IMR-90 (cell line): ENCODE results near the gene GRAMD4. TPM values are rescaled to one million over a fixed set of nuclear protein-coding genes. Genes with fewer than 3 reads are reported as not detected.
A peak's percentile ranks its signal among the peaks of the same experiment; 100 is the strongest.

Experiments
- ATAC-seq: fragments of 200-7000 bp; cut with Tn5 transposase; 2 replicates; pipeline ENCODE4 v1.9.1; 2020; ENCODE audit warnings: low read depth, mild to moderate bottlenecking, moderate library complexity
- BruUV-seq: library from RNA; stranded (reverse); fragments of 400-500 nt; replicated peaks from 2 replicates; lab custom pipeline; 2021; lab: Mats Ljungman, UMichigan
- CTCF ChIA-PET: fragments of 300-600 bp; formaldehyde crosslinking; extraction: SDS; loops from one replicate; lab custom pipeline; 2021; ENCODE audit warnings: antibody characterized with exemption; lab: Yijun Ruan, JAX
- POLR2A ChIA-PET: fragments of 300-600 bp; sonication (Branson Sonifier 250); formaldehyde crosslinking; loops from one replicate; lab custom pipeline; 2022; ENCODE audit warnings: antibody characterized with exemption; ENCODE audit not compliant: unreplicated experiment; lab: Charles Lee
- DNase-seq: peaks from one replicate; pipeline ENCODE4 v3.0.0; 2013
- H2AFZ ChIP-seq: replicated peaks from 2 replicates; pipeline ENCODE3; 2013; ENCODE audit warnings: low read length, mild to moderate bottlenecking; ENCODE audit not compliant: poor library complexity
- H2AK5ac ChIP-seq: 2 replicates; pipeline ENCODE4 v1.6.1; 2013; ENCODE audit warnings: low read depth, low read length, inconsistent platforms
- H2AK9ac ChIP-seq: replicated peaks from 2 replicates; pipeline ENCODE3; 2013; ENCODE audit warnings: mild to moderate bottlenecking, low read depth, low read length, moderate library complexity; ENCODE audit not compliant: poor library complexity
- H2BK120ac ChIP-seq: 2 replicates; pipeline ENCODE4 v1.6.1; 2013; ENCODE audit warnings: low read depth, low read length, inconsistent platforms
- H2BK15ac ChIP-seq: 3 replicates; pipeline ENCODE4 v1.6.1; 2013; ENCODE audit warnings: low read depth, low read length, inconsistent platforms
- H2BK20ac ChIP-seq: 2 replicates; pipeline ENCODE4 v1.6.1; 2013; ENCODE audit warnings: low read depth, mild to moderate bottlenecking, inconsistent platforms, low read length, moderate library complexity
- H2BK5ac ChIP-seq: 2 replicates; pipeline ENCODE4 v1.6.1; 2013; ENCODE audit warnings: mild to moderate bottlenecking, low read depth, low read length, inconsistent platforms; ENCODE audit not compliant: poor library complexity, severe bottlenecking
- H3K14ac ChIP-seq: replicated peaks from 2 replicates; pipeline ENCODE4 v1.6.1; 2013; ENCODE audit warnings: low read depth, low read length, inconsistent platforms
- H3K18ac ChIP-seq: 2 replicates; pipeline ENCODE4 v1.6.1; 2013; ENCODE audit warnings: low read depth, low read length, control low read depth
- H3K23ac ChIP-seq: 2 replicates; pipeline ENCODE4 v1.6.1; 2013; ENCODE audit warnings: low read depth, low read length, inconsistent platforms
- H3K27ac ChIP-seq: 2 replicates; pipeline ENCODE4 v1.5.1; 2013; ENCODE audit warnings: mild to moderate bottlenecking, control low read depth, low read length; ENCODE audit not compliant: insufficient read depth
- H3K27me3 ChIP-seq: 2 replicates; pipeline ENCODE4 v1.6.1; 2013; ENCODE audit warnings: low read length; ENCODE audit not compliant: control insufficient read depth, insufficient read depth
- H3K36me3 ChIP-seq: 2 replicates; pipeline ENCODE4 v1.6.1; 2013; ENCODE audit warnings: low read length, mixed read lengths; ENCODE audit not compliant: control insufficient read depth, insufficient read depth
- H3K4ac ChIP-seq: 2 replicates; pipeline ENCODE4 v1.6.1; 2013; ENCODE audit warnings: low read depth, low read length, inconsistent platforms
- H3K4me1 ChIP-seq: 2 replicates; pipeline ENCODE4 v1.6.1; 2013; ENCODE audit warnings: low read length, mixed read lengths; ENCODE audit not compliant: control insufficient read depth, insufficient read depth
- H3K4me2 ChIP-seq: 2 replicates; pipeline ENCODE4 v1.6.1; 2013; ENCODE audit warnings: low read depth, mild to moderate bottlenecking, control low read depth, low read length, moderate library complexity
- H3K4me3 ChIP-seq: 2 replicates; pipeline ENCODE4 v1.5.1; 2013; ENCODE audit warnings: low read depth, mild to moderate bottlenecking, control low read depth, low read length, moderate library complexity; ENCODE audit not compliant: insufficient read depth
- H3K56ac ChIP-seq: 2 replicates; pipeline ENCODE4 v1.6.1; 2013; ENCODE audit warnings: low read length, inconsistent platforms; ENCODE audit not compliant: insufficient read depth; ENCODE audit errors: extremely low read depth
- H3K79me1 ChIP-seq, 2 experiments: 2 replicates each; pipeline ENCODE4 v1.6.1; 2013; ENCODE audit warnings: low read length in 2 of 2, inconsistent platforms in 1 of 2, low read depth in 1 of 2
- H3K9ac ChIP-seq: 2 replicates; pipeline ENCODE4 v1.6.1; 2013; ENCODE audit warnings: low read depth, low read length, control low read depth
- H3K9me1 ChIP-seq: 2 replicates; pipeline ENCODE4 v1.6.1; 2013; ENCODE audit warnings: low read length, inconsistent platforms; ENCODE audit not compliant: insufficient read depth
- H3K9me3 ChIP-seq: 2 replicates; pipeline ENCODE4 v1.6.1; 2013; ENCODE audit warnings: low read length; ENCODE audit not compliant: control insufficient read depth, insufficient read depth
- H4K20me1 ChIP-seq: 2 replicates; pipeline ENCODE4 v1.6.1; 2013; ENCODE audit warnings: low read length, inconsistent platforms; ENCODE audit not compliant: insufficient read depth
- H4K5ac ChIP-seq: 2 replicates; pipeline ENCODE4 v1.6.1; 2013; ENCODE audit warnings: mild to moderate bottlenecking, low read depth, low read length, control low read depth
- H4K8ac ChIP-seq, 2 experiments: 2 replicates each; pipeline ENCODE4 v1.6.1; 2013; ENCODE audit warnings: low read depth in 2 of 2, low read length in 2 of 2, control low read depth in 1 of 2, inconsistent platforms in 1 of 2
- H4K91ac ChIP-seq: 2 replicates; pipeline ENCODE4 v1.6.1; 2013; ENCODE audit warnings: low read depth, low read length, inconsistent platforms; ENCODE audit not compliant: insufficient read depth
- BHLHE40 ChIP-seq: fragments of 150-350 bp; IDR thresholded peaks from 2 replicates; pipeline ENCODE4 v1.6.1; 2016; ENCODE audit warnings: mild to moderate bottlenecking, low read depth, low read length
- CEBPB ChIP-seq: IDR thresholded peaks from 2 replicates; pipeline ENCODE4 v1.6.1; 2012; ENCODE audit warnings: low read depth, low read length, improper control_type of control experiment
- CHD1 ChIP-seq: IDR thresholded peaks from 2 replicates; pipeline ENCODE4 v1.6.1; 2012; ENCODE audit warnings: low read depth, low read length, improper control_type of control experiment
- FOS ChIP-seq: fragments of 150-350 bp; IDR thresholded peaks from 2 replicates; pipeline ENCODE4 v1.6.1; 2016; ENCODE audit warnings: low read depth, low read length
- NFE2L2 ChIP-seq: fragments of 150-350 bp; IDR thresholded peaks from 2 replicates; pipeline ENCODE4 v1.6.1; 2016; ENCODE audit warnings: low read depth, mild to moderate bottlenecking, low read length
- POLR2A ChIP-seq: IDR thresholded peaks from 2 replicates; pipeline ENCODE4 v1.6.1; 2012; ENCODE audit warnings: mild to moderate bottlenecking, low read depth, low read length
- RCOR1 ChIP-seq: IDR thresholded peaks from 2 replicates; pipeline ENCODE4 v1.6.1; 2012; ENCODE audit warnings: mild to moderate bottlenecking, low read length, improper control_type of control experiment; ENCODE audit not compliant: insufficient replicate concordance
- SMC3 ChIP-seq: fragments of 150-350 bp; IDR thresholded peaks from 2 replicates; pipeline ENCODE4 v1.6.1; 2016; ENCODE audit warnings: low read depth, mild to moderate bottlenecking, antibody characterized with exemption, low read length, moderate library complexity
- WGBS, 2 experiments: methylation state at CpG; one replicate each; pipeline versions ENCODE4 v1.1.5 to v1.1.7; 2013; ENCODE audit warnings: missing lambda C conversion rate in 2 of 2; ENCODE audit not compliant: insufficient read length in 1 of 2; ENCODE audit errors: extremely low coverage in 2 of 2; 5-methylcytosine and 5-hydroxymethylcytosine counted together
- dilution Hi-C: fragments of 300-500 bp; cut with HindIII; formaldehyde crosslinking; loops from one replicate; pipeline ENCODE4 v1.14.3; 2018; ENCODE audit warnings: low sequenced_read_pairs; ENCODE audit not compliant: unreplicated experiment
- in situ Hi-C: fragments of 300-500 bp; cut with MboI; formaldehyde crosslinking; loops from 3 replicates; pipeline ENCODE4 v1.14.3; 2019; ENCODE audit warnings: low sequenced_read_pairs, inconsistent platforms, mixed read lengths
- intact Hi-C: fragments of 100-400 bp; cut with micrococcal nuclease; formaldehyde crosslinking; loops from 2 replicates; pipeline ENCODE4 v1.10.0; 2022
- polyA plus RNA-seq, 3 experiments: library from polyadenylated mRNA; depleted of rRNA; stranded (reverse); fragments of >200 nt; gene quantifications; 2 replicates each; pipeline ENCODE4 v1.2.3, GENCODE V29; 2012; ENCODE audit warnings: low replicate concordance in 1 of 3
- total RNA-seq: library from RNA; depleted of rRNA; stranded (reverse); fragments of >200 nt; gene quantifications from 2 replicates; pipeline ENCODE4 v1.2.3, GENCODE V29; 2012
- TF ChIP-seq, protein P1 (sequence below): fragments of 150-350 bp; IDR thresholded peaks from 2 replicates; pipeline ENCODE4 v1.6.1; 2016; ENCODE audit warnings: low read depth, mild to moderate bottlenecking, low read length, moderate library complexity, borderline replicate concordance
- TF ChIP-seq, protein P2 (sequence below): fragments of 150-350 bp; IDR thresholded peaks from 2 replicates; pipeline ENCODE4 v1.6.1; 2017; ENCODE audit warnings: mild to moderate bottlenecking, antibody characterized with exemption, low read length, low read depth

The GRAMD4 gene
- total and polyA plus RNA-seq, 2 of the 4 experiments (the other 2 are of a cell fraction) = 2.7 to 5.8 TPM

DNA sequence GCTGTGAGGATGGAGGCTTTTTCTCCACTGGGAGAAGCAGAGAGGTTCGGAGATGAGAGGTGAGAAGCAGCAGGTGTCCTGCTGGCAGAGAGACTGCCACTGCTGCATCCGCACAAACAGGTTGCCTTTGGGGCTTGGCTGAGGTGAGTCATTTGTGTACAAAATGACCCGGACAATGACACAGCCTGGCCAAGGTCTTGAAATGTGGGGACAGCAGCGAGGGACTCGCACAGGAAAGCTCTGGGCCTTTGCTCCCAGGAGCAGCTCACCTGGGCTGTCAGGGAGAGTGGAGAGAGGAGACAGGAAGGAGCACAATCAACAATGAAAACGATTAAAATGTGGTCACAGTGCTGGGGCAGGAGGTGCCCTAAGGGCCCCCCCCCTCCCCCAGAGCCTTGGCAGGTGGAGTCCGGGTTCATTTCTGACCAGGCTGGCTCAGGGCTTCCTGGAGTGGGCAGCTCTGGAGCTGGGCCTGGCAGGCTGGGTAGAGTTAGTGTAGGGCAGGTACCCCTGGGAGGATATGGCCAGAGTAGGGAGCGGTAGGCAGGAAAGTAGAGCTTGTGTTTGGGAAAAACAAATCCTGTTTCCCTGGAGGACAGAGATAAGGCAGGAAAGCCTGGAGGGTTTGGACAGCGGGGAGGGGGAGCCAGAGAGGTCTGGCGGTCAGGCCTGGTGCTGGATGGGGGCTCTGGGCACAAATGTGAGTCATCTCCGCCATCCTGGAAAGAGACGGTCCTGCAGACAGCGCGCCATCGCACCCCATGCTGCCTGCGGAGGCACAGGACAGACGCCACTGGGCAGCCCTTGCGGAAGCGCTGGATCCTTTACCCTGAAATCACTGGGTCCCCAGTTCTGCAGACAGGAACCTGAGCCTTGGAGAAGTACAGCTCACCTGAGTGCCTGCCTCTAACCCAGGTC lies 44.9 kb upstream of the GRAMD4 start (continued):
- TF ChIP-seq, protein P1, sequence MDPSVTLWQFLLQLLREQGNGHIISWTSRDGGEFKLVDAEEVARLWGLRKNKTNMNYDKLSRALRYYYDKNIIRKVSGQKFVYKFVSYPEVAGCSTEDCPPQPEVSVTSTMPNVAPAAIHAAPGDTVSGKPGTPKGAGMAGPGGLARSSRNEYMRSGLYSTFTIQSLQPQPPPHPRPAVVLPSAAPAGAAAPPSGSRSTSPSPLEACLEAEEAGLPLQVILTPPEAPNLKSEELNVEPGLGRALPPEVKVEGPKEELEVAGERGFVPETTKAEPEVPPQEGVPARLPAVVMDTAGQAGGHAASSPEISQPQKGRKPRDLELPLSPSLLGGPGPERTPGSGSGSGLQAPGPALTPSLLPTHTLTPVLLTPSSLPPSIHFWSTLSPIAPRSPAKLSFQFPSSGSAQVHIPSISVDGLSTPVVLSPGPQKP = no peak

DNA sequence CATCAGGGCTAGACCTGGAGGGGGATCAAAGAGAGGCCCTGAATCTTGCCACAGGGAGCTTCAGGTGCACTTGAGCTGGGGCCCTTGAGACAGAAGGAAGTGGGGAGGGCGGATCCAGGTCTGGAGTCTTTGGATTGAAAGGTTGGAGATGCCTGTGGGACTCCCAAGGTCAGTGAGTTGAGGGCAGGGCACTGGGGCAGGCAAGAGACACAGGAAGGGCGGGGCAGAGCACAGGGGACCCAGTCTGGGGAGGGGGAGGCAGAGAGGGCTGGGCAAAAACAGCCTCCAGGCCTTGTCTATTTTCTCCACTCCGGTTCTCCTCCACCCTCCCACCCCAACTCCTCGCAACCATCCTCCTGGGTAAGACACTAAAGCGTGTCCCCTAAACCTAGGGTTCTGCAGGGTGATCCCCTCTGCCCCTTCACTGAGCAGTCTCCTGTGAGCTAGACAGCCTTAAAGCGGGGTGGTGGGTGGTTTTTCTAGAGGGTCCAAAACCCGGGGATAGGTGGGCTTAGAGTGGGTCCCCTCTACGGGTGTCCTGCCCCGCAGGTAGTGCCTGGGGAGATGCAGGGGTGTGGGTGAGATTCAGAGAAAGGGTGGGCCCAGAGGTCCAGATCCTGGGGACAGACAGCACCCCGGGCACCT lies 44.2 kb upstream of the GRAMD4 start:
- Histone ChIP-seq H2AFZ (peak overlapping the region; percentile 97), H3K27ac (no peak overlapping the region), H3K4me3 (peak overlapping the region; percentile 83), H3K4me2 (peak overlapping the region; percentile 73), H3K4ac (no peak overlapping the region; the same call in 1 of the 2 replicates), H2BK5ac (no peak overlapping the region), H2BK20ac (no peak overlapping the region), H4K20me1 (peaks cover 7% of the 10 kb centered on the region; the same call in 1 of the 2 replicates), H3K18ac (no peak overlapping the region), H3K36me3 (no peaks in the 10 kb centered on the region), H3K14ac (no peak overlapping the region), H2BK120ac (no peak overlapping the region), H2BK15ac (no peak overlapping the region), H3K79me1 (peaks cover 9 to 12% of the 10 kb centered on the region in 2 experiments; a peak in 2 of 4 replicates), H4K8ac (peak overlapping the region; percentile 61 to 70; a peak in 3 of 4 replicates), H3K56ac (no peak overlapping the region), H2AK5ac (peak overlapping the region; percentile 4; the same call in 1 of the 2 replicates), H2AK9ac (peak overlapping the region; percentile 47), H3K27me3 (peaks cover 11% of the 10 kb centered on the region; the same call in 1 of the 2 replicates), H3K9ac (peak overlapping the region; percentile 57), H4K5ac (peak overlapping the region; percentile 85), H3K9me1 (no peaks in the 10 kb centered on the region), H3K4me1 (peaks cover 16% of the 10 kb centered on the region), H4K91ac (peak overlapping the region; percentile 56), H3K9me3 (peaks cover 16% of the 10 kb centered on the region), H3K23ac (no peak overlapping the region)
- ATAC-seq (no peak), DNase-seq (no peak)
- in situ Hi-C loops (no loop called here), dilution Hi-C loops (no loop called here), intact Hi-C loops (loop anchor here (5.0 kb wide), 2 partner anchors 66 to 101 kb away; no protein-coding TSS in a partner anchor)
- ChIA-PET POLR2A (no interaction called here), CTCF (no interaction called here)
- BruUV-seq = no TSS peak
- WGBS, 2 experiments = 54% methylated on average over 2 of the region's 10 CpGs; no CpG with 5 or more reads in 1 of the 2 experiments
- TF ChIP-seq, protein P2, sequence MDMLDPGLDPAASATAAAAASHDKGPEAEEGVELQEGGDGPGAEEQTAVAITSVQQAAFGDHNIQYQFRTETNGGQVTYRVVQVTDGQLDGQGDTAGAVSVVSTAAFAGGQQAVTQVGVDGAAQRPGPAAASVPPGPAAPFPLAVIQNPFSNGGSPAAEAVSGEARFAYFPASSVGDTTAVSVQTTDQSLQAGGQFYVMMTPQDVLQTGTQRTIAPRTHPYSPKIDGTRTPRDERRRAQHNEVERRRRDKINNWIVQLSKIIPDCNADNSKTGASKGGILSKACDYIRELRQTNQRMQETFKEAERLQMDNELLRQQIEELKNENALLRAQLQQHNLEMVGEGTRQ = no peak
- no peak for TF ChIP-seq NFE2L2
- TF ChIP-seq CEBPB = no peak
- TF ChIP-seq, protein P1 = no peak
- no peak for TF ChIP-seq FOS
- TF ChIP-seq POLR2A = no peak
- no peak for TF ChIP-seq SMC3
- no peak for TF ChIP-seq RCOR1
- no peak for TF ChIP-seq CHD1
- TF ChIP-seq BHLHE40 = no peak
